GM18508 (cell line): ENCODE measurements around the gene TPGS2.
"Not testable (repeated sequence)": the region's sequence is repeated elsewhere in the genome, so short reads cannot be mapped to it uniquely, and the experiment has no call there.

ENCODE experiments used
- ATAC-seq: cut with Tn5 transposase; IDR thresholded peaks from one replicate; pipeline ENCODE4 v1.9.1; 2021; ENCODE audit warnings: moderate number of reproducible peaks; ENCODE audit not compliant: insufficient read depth, unreplicated experiment

TPGS2 gene

DNA sequence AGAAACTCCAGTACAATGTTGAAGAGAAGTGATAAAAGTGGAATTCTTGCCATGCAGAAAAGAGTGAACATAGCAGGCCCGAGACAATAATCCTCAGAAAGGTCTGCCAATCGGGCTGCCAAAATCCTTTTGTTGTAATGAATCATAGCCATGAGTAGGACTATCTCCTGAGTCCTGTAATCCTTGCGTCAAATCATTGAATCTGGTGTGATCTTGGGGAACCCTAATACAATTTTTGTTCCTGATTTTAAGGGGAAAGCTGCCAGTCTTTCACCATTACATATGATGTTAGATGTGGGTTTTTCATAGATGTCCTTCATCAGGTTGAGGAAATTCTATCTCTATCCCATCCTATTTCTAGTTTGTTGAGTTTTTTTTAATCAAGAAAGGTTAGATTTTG is 2.2 kb downstream of the TPGS2 start:
- ATAC-seq, result no peak

DNA sequence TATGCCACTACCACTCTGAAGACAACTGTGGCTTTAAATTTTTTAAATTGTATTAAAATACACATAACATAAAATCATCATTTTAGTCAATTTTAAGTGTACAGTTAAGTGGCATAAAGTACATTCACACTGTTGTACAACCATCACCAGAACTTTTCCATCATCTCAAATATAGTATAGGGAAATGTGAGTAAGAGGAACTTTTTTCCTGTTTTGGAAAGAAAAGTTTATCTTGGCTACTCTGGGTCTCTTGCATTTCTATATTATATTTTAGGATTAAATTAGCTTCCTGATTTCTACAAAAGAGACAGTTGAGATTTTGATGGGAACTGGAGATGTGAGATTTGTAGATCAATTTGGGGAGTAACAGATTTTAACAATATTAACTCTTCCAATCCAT is 3.3 kb downstream of the TPGS2 start:
- no peak for ATAC-seq

DNA sequence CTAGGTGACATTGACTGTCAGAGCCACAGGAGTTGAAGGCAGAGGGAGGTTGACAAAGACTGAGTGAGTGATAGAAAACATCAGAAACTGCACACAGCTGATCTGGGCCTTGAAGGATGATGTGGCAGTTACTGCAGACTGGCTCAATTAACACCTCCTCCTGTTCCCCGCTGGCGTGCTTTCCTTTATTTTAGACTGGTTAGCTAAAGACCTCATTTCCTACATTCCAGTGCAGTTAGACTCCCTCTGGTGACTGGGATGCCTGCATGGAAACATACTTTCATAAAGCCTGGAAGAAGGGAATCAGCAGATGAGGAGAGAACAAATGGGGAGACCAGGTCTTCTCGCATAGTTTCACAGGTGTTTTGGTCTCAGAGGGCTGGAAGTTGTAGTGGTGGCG is 7.1 kb downstream of the TPGS2 start:
- no peak for ATAC-seq

DNA sequence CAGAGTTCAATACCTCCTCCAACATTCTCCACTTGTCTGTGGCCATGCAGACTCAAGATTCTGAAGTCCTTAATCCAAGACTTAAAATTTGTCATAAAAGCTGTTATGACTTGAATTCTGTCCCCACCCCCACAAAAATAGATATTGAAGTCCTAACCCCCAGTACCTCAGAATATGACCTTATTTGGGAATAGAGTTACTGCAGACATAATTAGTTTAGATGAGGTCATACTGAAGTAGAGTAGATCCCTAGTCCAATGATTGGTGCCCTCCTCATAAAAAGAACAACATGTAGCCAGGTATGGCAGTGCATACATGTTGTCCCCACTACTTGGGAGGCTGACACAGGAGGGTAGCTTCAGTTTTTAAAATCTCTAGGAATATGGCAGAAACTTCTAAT is 9.2 kb downstream of the TPGS2 start:
- no peak for ATAC-seq

DNA sequence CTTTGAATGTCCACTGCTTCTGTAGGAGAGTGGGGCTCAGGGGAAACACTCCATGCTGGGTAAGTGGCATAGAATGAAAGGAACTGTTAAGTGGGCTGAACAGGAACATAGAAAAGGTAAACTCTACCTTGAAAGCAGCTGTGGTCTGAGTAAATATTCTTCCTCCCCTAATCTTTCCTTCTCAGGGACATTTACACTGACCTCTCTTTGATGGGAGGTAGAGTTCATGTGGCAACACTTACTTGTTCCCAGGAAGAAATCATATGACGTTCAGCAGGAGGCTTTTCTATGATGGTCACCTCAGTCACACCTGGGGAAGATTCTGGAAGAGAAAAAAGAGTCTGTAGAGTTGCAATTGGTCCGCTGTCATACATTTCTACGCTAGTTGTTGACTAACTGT is 10.2 kb downstream of the TPGS2 start:
- no peak for ATAC-seq

DNA sequence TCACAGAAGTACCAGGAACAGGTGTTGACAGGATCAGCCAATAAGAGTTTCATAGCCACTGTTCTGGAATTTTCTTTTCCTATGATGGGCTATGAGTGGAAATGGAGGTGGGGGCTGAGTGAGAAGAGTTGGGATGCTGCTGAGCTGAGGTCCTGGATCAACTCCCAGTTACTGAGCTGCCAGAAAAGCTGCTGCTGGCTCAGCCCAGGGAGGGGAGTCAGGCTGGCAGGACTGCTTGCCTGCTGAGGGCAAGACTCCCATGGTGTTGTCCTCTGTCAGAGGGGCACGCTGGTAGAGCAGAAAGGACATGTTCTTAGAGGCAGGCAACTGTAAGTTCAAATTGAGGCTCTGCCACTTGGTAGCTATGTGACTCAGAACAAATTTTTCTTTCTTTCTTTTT is 11.8 kb downstream of the TPGS2 start:
- ATAC-seq, result no peak

DNA sequence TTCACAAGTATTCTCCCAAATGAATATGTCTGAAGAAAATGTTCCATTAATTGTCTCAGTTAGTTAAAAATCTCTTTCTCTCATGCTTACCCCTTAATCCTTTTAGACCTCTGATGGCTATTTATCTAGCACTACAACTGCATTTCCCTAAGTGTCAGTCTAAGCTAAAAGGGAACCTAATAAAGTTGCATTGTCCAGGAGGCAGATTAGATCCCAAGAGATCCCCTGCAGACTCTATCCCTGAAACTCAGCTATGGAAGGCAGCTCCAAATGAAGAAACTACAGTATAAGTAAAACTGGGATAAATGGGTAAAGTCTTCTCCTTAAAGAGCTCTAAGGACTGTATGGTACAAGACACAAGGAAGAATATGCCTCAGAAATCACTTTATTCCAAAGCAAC is 12.7 kb downstream of the TPGS2 start:
- ATAC-seq, result not testable (repeated sequence)

DNA sequence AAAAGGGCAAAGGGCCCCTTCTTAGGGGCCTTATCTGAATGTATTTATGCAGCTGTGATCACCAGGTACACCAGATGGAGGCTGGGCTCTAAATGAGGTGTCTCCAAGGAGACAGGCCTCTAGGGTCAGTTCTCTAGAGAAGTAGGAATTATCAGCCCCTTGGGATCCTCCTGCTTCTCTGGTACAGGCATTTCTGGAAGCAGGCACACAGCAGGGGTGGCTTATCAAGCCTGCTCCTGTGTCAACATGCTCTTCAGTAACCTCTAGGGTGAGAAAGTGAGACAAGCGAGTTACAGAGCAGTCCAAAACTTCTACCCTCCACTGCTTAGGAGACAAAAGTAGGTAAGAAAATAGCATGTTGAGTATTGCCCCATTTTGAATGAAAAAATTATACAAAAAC is 13.8 kb downstream of the TPGS2 start:
- no peak for ATAC-seq

DNA sequence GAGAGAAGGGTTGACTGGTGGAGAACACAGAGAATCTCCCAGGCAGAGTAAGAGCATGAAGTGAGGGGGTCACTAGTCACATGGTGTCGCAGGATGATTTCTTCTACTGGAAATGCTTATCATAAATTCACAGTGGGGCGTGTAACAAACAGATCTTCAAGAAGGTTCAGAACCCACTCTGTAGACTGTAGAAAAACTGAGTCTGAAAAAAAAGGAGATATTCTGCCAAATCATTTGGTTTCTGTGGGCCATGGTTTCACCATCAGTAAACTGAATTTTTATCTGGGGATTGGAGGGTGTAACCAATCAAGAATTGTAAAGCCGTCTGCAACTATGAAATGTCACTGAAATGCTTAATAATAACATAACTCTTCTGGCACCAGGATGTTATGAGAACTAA is 15.0 kb downstream of the TPGS2 start:
- no peak for ATAC-seq

DNA sequence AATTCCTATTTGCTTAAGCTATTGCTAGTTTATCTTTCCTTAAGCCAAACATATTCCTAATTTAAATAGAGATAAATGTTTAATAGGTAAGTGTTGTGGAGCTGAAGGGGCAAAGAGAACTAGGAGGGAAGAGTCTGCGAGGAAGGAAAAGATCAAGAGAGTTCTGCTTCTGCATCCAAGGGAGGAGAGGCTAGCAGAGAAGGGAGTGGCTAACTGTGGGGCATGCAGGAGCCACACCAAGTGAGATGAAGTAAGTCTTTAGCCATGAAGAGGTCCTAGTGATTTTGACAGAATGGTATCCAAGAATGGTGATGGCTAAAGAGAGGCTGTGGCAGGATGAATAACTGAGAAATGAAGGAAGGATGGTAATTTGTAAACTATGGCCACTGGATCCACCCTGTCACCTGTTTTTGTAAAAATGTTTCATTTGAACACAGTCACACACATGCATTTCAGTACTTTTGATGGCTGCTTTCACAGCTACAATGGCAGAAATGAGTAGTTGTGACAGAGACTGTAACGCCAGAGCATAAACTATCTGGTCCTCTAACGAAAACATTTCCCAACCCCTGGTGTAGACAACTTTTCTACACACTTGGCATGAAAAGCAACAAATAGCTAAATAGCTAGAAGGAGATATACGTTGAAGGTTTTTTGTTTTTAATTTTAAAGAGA is 15.6 kb downstream of the TPGS2 start:
- no peak for ATAC-seq

DNA sequence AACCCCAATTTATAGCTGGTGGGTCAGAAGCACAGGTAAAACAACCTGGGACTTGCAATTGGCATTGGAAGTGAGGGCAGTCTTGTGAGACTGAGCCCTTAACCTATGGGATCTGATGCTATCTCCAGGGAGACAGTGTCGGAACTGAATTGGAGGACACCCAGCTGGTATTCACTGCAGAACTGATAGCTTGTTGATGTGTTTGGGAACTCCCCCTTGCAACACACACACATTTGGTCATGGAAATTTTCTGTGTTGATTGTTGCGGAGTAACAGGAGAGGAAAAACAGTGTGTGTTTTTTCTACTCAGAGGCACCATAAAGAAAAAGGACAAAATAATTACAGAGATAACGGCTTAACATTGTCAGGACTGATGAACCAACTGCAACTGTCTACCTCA is 16.1 kb downstream of the TPGS2 start:
- no peak for ATAC-seq

DNA sequence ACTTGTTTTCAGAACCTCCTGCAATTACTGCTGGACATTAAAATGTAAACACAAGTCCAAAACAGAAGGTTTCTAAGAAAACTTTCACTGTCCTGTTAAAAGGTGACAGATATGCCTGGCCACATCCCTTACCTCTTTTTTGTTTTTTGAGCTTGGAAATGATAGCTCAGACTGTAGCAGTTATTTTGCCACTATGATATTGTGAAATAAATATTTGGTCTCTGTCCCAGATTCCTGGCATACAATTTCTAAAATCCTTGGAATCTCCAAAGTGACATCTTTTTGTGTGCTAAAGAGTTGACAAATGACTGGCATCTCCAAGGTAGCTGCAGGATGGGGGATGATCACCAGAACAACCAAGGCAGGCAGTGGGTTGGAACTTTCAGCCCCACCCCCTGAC is 16.8 kb downstream of the TPGS2 start:
- ATAC-seq, result no peak

DNA sequence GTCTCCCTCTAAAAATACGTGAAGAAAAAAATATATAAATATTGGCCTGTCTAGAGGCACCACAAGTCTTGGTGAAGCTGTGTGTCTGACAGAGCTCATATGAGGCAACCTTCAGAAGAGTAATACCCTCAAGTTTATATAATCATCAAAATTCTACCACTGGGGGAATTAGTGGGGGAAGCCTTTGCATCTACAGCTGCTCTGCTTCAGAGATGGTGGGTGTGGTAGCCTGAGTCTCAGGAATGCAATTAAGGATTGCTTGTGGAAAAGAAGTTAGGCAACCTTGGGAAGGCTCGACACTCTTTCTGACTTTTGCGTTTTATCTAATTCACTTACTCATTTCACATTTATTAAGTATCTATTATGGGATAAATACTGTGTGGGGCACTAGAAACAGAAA is 17.4 kb downstream of the TPGS2 start:
- no peak for ATAC-seq

DNA sequence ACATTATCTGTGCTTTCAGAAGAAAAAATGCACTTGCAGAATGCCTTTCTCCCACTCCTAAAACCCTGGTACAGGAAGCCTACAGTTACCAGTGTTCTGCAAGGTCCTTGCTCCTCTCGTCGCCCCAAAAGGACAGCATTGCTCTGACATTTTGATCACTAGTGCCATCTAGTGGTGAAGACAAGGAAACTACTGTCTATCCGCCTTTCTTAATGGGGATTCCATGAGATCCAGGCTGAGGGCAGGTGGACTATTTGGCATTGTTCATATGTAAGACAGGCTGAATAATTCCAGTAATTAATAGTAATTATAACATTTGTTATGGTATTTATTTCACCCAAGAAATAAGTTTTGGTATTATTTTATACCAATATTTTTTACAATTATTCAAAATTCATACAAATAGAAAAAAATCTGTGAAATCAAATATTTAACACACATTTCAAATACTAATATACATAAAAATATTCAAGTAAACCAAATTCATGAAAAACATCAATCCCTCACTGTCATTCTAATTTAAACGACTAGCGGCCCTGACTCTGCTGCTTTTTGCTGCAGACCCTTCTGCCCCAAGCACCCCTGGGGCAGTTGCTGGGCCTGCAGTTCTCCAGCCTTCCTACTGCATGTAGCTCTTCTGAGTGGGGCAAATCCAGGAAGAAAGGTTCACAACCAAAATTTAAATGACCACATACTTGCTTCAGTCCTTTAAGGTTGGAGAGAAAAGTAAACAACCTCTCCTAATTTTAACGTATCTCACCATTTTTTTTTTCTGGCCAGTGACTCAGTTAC is 19.0 kb downstream of the TPGS2 start:
- ATAC-seq, result peak; percentile 95

DNA sequence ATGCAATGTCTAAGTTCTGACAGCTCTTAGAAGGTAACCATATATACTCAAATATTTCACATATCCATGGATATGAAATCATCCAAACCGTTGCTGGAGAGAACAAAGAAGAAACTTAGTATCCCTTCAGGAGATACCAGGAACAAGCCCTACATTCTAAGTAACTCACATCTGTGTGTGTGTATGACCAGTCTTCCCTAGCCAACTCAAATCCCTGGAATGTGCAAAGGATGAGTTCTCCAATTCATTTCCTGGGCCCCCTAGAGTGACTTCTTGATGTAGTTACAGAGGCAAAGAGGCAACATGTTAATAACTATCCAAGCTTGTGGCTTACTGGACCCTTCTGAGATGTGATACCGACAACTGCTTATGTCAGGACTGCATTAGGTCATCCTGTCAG is 20.1 kb downstream of the TPGS2 start:
- ATAC-seq, result no peak

DNA sequence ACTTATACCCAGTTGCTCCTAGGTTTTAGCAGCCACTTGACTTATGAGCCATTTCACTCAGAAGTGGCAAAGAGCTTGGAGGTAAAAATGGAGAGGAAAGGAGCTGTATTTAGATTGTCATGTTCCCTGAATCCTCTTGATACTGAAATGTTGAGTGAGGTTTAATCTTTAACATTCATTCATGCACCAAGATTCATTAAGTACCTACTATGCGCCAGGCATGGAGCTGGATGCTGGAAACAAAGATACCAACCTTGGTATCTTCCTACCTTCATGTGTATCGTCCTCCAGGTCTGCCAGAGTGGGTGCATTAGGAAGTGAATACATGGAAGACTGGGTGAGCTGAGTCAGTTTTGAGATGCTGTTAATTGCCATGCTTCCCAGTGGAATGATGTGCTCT is 23.7 kb downstream of the TPGS2 start:
- ATAC-seq, result no peak

DNA sequence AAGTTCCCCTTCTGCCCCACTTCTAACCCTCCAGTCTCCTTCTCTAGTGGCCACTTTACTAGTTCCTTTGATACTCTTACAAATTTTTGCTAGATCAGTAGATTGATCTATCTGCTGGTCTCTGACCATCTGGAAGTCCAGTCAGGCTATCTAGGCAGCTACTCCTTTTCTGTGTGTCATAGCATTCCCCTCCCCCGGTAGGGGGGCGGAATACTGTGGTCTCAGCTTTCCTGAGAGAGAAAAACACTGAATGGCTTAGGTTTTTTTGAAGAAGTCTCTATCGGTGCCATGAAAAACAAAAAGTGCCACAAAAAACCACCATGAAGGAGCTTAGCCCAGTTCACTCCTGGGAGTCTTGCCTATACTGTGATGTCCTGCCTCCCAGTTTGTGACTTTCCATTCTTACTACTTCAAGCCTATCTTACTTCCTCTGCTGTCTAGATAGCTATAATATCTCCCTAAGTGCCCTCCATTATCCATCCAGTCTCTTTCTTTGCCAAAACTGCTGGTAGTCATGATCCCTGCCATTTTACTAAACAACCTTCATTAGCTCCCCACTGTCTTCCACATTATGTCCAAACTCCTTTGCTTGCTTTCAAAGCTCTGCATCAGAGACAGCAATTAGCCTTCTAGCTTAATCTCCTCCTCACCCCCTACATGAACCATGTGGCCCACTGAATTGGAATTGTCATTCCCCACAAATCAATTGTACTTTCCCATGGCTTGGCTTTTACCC is 29.9 kb downstream of the TPGS2 start:
- no peak for ATAC-seq

DNA sequence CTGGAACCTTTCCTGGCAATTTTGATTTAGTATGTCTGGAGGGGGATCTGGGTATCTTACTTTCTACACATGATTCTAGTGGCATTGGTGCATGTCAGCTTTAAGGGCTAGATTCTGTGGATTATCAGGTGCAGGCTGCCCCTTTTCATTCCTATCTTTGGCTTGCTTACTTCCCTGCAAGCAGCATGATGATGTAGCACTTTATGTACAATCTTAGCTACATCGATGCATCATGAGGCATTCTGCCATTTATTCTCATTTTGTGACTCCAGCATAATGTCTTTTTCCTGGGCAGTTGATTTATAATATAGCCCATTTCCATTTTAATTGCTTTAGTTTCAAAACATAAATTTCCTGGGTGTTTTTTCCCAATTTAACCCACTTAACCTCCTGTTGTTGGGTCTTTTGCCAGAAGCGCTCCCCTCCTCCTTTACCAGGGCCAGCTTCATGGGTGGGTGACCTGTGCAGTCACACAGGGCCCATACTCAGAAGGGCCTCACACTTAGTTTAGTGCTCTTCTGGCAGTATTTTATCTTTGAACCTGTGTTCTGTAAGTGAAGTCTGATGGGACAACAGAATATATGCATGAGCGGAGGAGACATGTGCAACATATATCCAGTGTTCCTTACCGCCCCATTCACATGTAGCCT is 36.0 kb downstream of the TPGS2 start:
- ATAC-seq, result no peak

DNA sequence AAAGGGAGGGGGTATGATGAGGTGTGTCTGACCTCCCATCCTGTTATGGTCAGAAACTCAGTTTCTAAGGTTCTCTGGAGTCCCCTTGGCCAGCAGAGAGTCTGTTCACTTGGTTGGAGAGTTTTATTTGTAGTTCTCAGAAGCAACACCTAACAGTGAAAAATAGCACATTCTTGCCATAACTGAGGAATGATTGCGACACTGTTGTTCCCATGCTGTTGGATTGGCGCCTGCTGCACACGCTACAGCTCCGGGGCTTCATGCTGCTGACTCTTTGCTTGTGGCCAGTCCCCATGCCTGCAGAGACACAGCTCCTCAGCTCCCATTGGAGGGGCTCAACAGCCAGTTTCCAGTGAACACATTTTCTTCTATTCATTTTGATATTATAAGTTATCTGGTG is 42.1 kb downstream of the TPGS2 start:
- no peak for ATAC-seq

DNA sequence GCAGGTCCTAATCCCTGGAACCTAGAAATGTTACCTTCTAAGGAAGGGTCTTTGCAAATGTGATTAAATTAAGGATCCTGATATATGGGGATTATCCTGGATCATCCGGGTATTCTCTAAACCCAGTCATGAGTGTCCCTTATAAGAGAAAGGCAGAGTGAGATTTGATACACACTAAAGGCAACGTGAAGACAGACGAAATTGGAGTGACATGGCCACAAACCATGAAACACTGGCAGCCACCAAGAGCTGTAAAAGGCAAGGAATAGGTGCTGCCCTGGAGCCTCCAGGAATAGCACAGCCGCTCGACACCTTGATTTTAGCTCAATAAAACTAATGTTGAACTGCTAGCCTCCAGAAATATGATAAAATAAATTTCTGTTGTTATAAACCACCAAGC is 45.0 kb downstream of the TPGS2 start:
- no peak for ATAC-seq

DNA sequence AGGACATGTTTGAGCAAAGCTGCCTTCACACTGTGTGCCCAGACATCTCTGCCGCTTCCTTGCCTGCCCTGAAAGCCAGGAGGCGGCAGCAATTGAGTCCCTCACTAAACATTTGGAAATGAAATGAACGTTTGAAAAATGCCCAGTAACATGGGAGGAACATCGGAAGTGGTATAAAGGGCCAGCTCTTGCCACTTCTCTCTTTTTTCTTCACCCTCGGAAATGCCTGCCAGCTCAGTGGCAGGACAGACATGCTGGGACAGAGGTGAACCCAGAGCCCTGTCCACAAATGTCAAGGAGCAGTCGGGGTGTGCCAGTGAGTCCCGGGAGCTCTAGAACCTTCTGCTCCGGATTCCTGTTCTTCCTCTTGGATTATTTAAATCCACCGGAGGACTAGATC is 46.1 kb downstream of the TPGS2 start:
- ATAC-seq, result no peak
